Gastrocnemius medialis (tissue), 4 donors: ENCODE measurements around the gene EEF1G. TPM values are rescaled to one million over a fixed set of nuclear protein-coding genes. Genes with fewer than 3 reads are reported as not detected.

Source experiments
- ATAC-seq, 2 donors: fragments of 150-250 bp; one replicate each; pipeline ENCODE4 v1.9.1; 2016
- DNase-seq, 2 donors: peaks; one replicate each; pipeline ENCODE4 v3.0.0-alpha.2; 2019
- H3K27ac ChIP-seq, 4 donors: fragments of 200-600 bp; sonication (generic); 1 replicate in 1 of 4; 2 replicates in 3 of 4; pipeline ENCODE4 v1.5.1; 2016 to 2018; ENCODE audit warnings: mild to moderate bottlenecking in 2 of 4, moderate library complexity in 1 of 4
- H3K27me3 ChIP-seq, 3 donors: fragments of 200-600 bp; sonication (generic) in 2 of 3; 1 replicate in 1 of 3; 2 replicates in 2 of 3; pipeline versions ENCODE4 v1.5.1 to v1.6.0; 2016 to 2019; ENCODE audit warnings: mild to moderate bottlenecking in 1 of 3, moderate library complexity in 1 of 3
- H3K36me3 ChIP-seq, 2 donors: fragments of 200-600 bp; sonication (generic) in 1 of 2; one replicate each; pipeline ENCODE4 v1.5.1; 2017 to 2018
- H3K4me1 ChIP-seq, 2 donors: fragments of 200-600 bp; sonication (generic) in 1 of 2; one replicate each; pipeline ENCODE4 v1.5.1; 2016 to 2017; ENCODE audit warnings: mild to moderate bottlenecking in 2 of 2
- H3K4me3 ChIP-seq, 4 donors: fragments of 200-600 bp; sonication (generic) in 3 of 4; 1 replicate in 1 of 4; 2 replicates in 3 of 4; pipeline ENCODE4 v1.5.1; 2016 to 2019; ENCODE audit warnings: mild to moderate bottlenecking in 2 of 4
- H3K9me3 ChIP-seq, 3 donors: fragments of 200-600 bp; sonication (generic) in 2 of 3; 1 replicate in 1 of 3; 2 replicates in 2 of 3; pipeline ENCODE4 v1.5.1; 2016 to 2019
- CTCF ChIP-seq, 5 experiments: fragments of 450-650 bp in 3 of 5; fragments of 200-600 bp in 2 of 5; sonication (generic) in 2 of 5; IDR thresholded peaks in 4 of 5; conservative IDR thresholded peaks in 1 of 5; 1 replicate in 4 of 5; 2 replicates in 1 of 5; pipeline ENCODE4 v1.5.1; 2016 to 2019; ENCODE audit warnings: antibody characterized with exemption in 5 of 5, mild to moderate bottlenecking in 3 of 5, moderate library complexity in 3 of 5
- POLR2A ChIP-seq, 2 donors: fragments of 450-650 bp; IDR thresholded peaks; one replicate each; pipeline ENCODE4 v1.6.1; 2017; ENCODE audit warnings: antibody characterized with exemption in 2 of 2, mild to moderate bottlenecking in 2 of 2, moderate library complexity in 2 of 2
- in situ Hi-C, 4 donors: fragments of 200-750 bp; cut with MboI; loops; one replicate each; pipeline versions ENCODE4 v1.15.0 to v1.8.0; 2017; ENCODE audit warnings: low sequenced_read_pairs in 4 of 4
- intact Hi-C: fragments of 100-400 bp; cut with DNase I; formaldehyde crosslinking; loops from one replicate; pipeline ENCODE4 v1.15.1; 2023; ENCODE audit warnings: low total_unique reads
- total RNA-seq, 4 donors: library from RNA; depleted of rRNA; stranded (reverse); fragments of >200 nt; gene quantifications; one replicate each; pipeline versions ENCODE4 v1.1.0 to v1.2.3, GENCODE V29; 2016

The EEF1G gene
- total RNA-seq, 4 donors from 2014 or later, result 1,797 to 2,946 (median 1,897) TPM

GRCh38 chr11:62542750-62543567 lies 30.7 kb downstream of the EEF1G start:
- TF ChIP-seq CTCF (IDR thresholded peaks at IDR 0.05 in 4 of 5, conservative IDR thresholded peaks at IDR 0.05 in 1 of 5), result peak; percentile 99 to 100 (median 100)
- peak; percentile 60 to 63 for TF ChIP-seq POLR2A (IDR thresholded peaks at IDR 0.05)
- peaks cover 62 to 65% of the 10 kb centered on the region in 2 donors for H3K4me1 ChIP-seq
- no peaks in the 10 kb centered on the region for H3K9me3 ChIP-seq
- intact Hi-C loops (loop anchor here (1.0 to 5.0 kb wide), 4 partner anchors 46 to 148 kb away; partner anchors contain the start of gene MTA2), in situ Hi-C loops (loop anchor here in 1 of 4 donors (25.0 kb wide), 1 partner anchor 131 kb away; the partner anchor contains the start of gene SCGB1A1)
- H3K4me3 ChIP-seq, result peak overlapping the region; percentile 76 to 95 (median 90)
- H3K27ac ChIP-seq, result peak overlapping the region; percentile 97 to 100 (median 100)
- H3K27me3 ChIP-seq, result no peaks in the 10 kb centered on the region
- DNase-seq, result peak; percentile 80 to 90
- peak; percentile 37 to 40 for ATAC-seq
- no peaks in the 10 kb centered on the region for H3K36me3 ChIP-seq

GRCh38 chr11:62542111-62542745 lies 31.5 kb downstream of the EEF1G start:
- DNase-seq, result no peak
- Histone ChIP-seq H3K9me3 (no peaks in the 10 kb centered on the region), H3K27ac (peak overlapping the region; percentile 97 to 100 (median 100)), H3K36me3 (no peaks in the 10 kb centered on the region), H3K4me1 (peaks cover 64 to 69% of the 10 kb centered on the region in 2 donors), H3K4me3 (peak overlapping the region; percentile 76 to 95 (median 90)), H3K27me3 (no peaks in the 10 kb centered on the region)
- in situ Hi-C loops, result loop anchor here in 1 of 4 donors (25.0 kb wide), 1 partner anchor 130 kb away; the partner anchor contains the start of gene SCGB1A1
- TF ChIP-seq CTCF (IDR thresholded peaks at IDR 0.05 in 4 of 5, conservative IDR thresholded peaks at IDR 0.05 in 1 of 5) (no peak), POLR2A (IDR thresholded peaks at IDR 0.05) (no peak)
- intact Hi-C loops, result loop anchor here (1.0 to 5.0 kb wide), 4 partner anchors 45 to 147 kb away; partner anchors contain the start of gene MTA2
- ATAC-seq, result no peak

- peak in 1 of 2 donors; percentile 44 for DNase-seq
- no peaks in the 10 kb centered on the region for H3K9me3 ChIP-seq
- in situ Hi-C loops, result loop anchor here in 1 of 4 donors (25.0 kb wide), 1 partner anchor 129 kb away; the partner anchor contains the start of gene SCGB1A1
- ATAC-seq, result no peak
- no peak for TF ChIP-seq POLR2A (IDR thresholded peaks at IDR 0.05)
- TF ChIP-seq CTCF (IDR thresholded peaks at IDR 0.05 in 4 of 5, conservative IDR thresholded peaks at IDR 0.05 in 1 of 5), result no peak
- peaks cover 67 to 80% of the 10 kb centered on the region in 2 donors for H3K4me1 ChIP-seq
- H3K36me3 ChIP-seq, result peaks cover 0 to 2% of the 10 kb centered on the region in 2 donors
- intact Hi-C loops, result loop anchor here (5.0 kb wide), 1 partner anchor 61 kb away; the partner anchor contains the start of gene MTA2
- H3K4me3 ChIP-seq, result peak overlapping the region; percentile 76 to 95 (median 90)
- H3K27me3 ChIP-seq, result no peaks in the 10 kb centered on the region
- peak overlapping the region; percentile 97 to 100 (median 100) for H3K27ac ChIP-seq
Observed at GRCh38 chr11:62540804-62541701, 32.6 kb downstream of the EEF1G start.
